GM19463 (cell line): ENCODE measurements around the gene KIF7.
"Not testable (repeated sequence)": the region's sequence is repeated elsewhere in the genome, so short reads cannot be mapped to it uniquely, and the experiment has no call there.

ENCODE experiments used
- ATAC-seq: cut with Tn5 transposase; IDR thresholded peaks from one replicate; pipeline ENCODE4 v1.9.1; 2021; ENCODE audit warnings: mild to moderate bottlenecking, moderate library complexity; ENCODE audit not compliant: unreplicated experiment

KIF7 gene

GRCh38 chr15:89621547-89621946 lies 33.7 kb downstream of the KIF7 start:
- ATAC-seq = no peak

- no peak for ATAC-seq
Observed at GRCh38 chr15:89616228-89616627, 39.0 kb downstream of the KIF7 start.

GRCh38 chr15:89615135-89615534 lies 40.1 kb downstream of the KIF7 start:
- no peak for ATAC-seq

- no peak for ATAC-seq
Observed at GRCh38 chr15:89614164-89614563, 41.1 kb downstream of the KIF7 start.

- no peak for ATAC-seq
Observed at GRCh38 chr15:89613031-89613430, 42.2 kb downstream of the KIF7 start.

- ATAC-seq = no peak
Observed at GRCh38 chr15:89611317-89611716, 44.0 kb downstream of the KIF7 start.

- no peak for ATAC-seq
Observed at GRCh38 chr15:89599021-89599420, 56.2 kb downstream of the KIF7 start.

GRCh38 chr15:89593018-89593417 lies 62.2 kb downstream of the KIF7 start:
- no peak for ATAC-seq

- ATAC-seq = no peak
Observed at GRCh38 chr15:89591834-89592233, 63.4 kb downstream of the KIF7 start.

GRCh38 chr15:89587955-89588354 lies 67.3 kb downstream of the KIF7 start:
- ATAC-seq = no peak

GRCh38 chr15:89586651-89587050 lies 68.6 kb downstream of the KIF7 start:
- no peak for ATAC-seq

GRCh38 chr15:89580747-89581146 lies 74.5 kb downstream of the KIF7 start:
- not testable (repeated sequence) for ATAC-seq

GRCh38 chr15:89578146-89578545 lies 77.1 kb downstream of the KIF7 start:
- ATAC-seq = no peak
